Stimulated activated CD8-positive, alpha-beta memory T cell treated with anti-CD3 and anti-CD28 coated beads, Interleukin-15, amount 100 ng/mL, for 48 hours (primary cell): ENCODE data around the gene CLDN9.

ENCODE experiments used
- DNase-seq, 2 donors: peaks; one replicate each; pipeline ENCODE4 v3.0.0-alpha.2; 2020; ENCODE audit warnings: low read depth in 2 of 2

The CLDN9 gene

GRCh38 chr16:2974319-2975056 lies 38.2 kb upstream of the CLDN9 start:
- DNase-seq, result no peak

GRCh38 chr16:2975161-2975795 lies 37.4 kb upstream of the CLDN9 start:
- DNase-seq, result no peak

GRCh38 chr16:2976201-2976600 lies 36.5 kb upstream of the CLDN9 start:
- DNase-seq, result no peak

- DNase-seq, result no peak
Measured at GRCh38 chr16:2976673-2977072, 36.0 kb upstream of the CLDN9 start.

GRCh38 chr16:2977440-2977839 lies 35.3 kb upstream of the CLDN9 start:
- no peak for DNase-seq

- DNase-seq, result no peak
Measured at GRCh38 chr16:2979669-2980226, 33.0 kb upstream of the CLDN9 start.

GRCh38 chr16:2980227-2981176 lies 32.2 kb upstream of the CLDN9 start, which contains the start of gene PKMYT1:
Gene PKMYT1 (minus strand): TSS chr16:2980446. CDS start chr16:2979657, 789 bp downstream.
- DNase-seq, result peak; percentile 94

GRCh38 chr16:2981177-2981898 lies 31.4 kb upstream of the CLDN9 start:
- DNase-seq, result no peak

GRCh38 chr16:2981899-2982250 lies 30.8 kb upstream of the CLDN9 start:
- no peak for DNase-seq

GRCh38 chr16:2982402-2982801 lies 30.3 kb upstream of the CLDN9 start:
- DNase-seq, result no peak

GRCh38 chr16:2983706-2984136 lies 29.0 kb upstream of the CLDN9 start:
- peak; percentile 66 to 79 for DNase-seq

GRCh38 chr16:2985462-2985861 lies 27.3 kb upstream of the CLDN9 start:
- DNase-seq, result no peak

GRCh38 chr16:2985893-2986355 lies 26.8 kb upstream of the CLDN9 start:
- DNase-seq, result no peak

- no peak for DNase-seq
Measured at GRCh38 chr16:2986623-2987188, 26.0 kb upstream of the CLDN9 start.

GRCh38 chr16:2987286-2987685 lies 25.4 kb upstream of the CLDN9 start:
- no peak for DNase-seq

GRCh38 chr16:2987833-2988232 lies 24.9 kb upstream of the CLDN9 start:
- DNase-seq, result no peak

GRCh38 chr16:2988590-2989099 lies 24.1 kb upstream of the CLDN9 start:
- DNase-seq, result no peak

GRCh38 chr16:2990891-2991290 lies 21.8 kb upstream of the CLDN9 start:
- DNase-seq, result no peak

- no peak for DNase-seq
Measured at GRCh38 chr16:2991566-2992261, 21.0 kb upstream of the CLDN9 start.
